Panc1 (cell line): ENCODE measurements around the gene CHST13. TPM values are rescaled to one million over a fixed set of nuclear protein-coding genes. Genes with fewer than 3 reads are reported as not detected.

ENCODE experiments used
- ATAC-seq: fragments of 200-7000 bp; cut with Tn5 transposase; 2 replicates; pipeline ENCODE4 v1.9.1; 2020; ENCODE audit warnings: mild to moderate bottlenecking, moderate library complexity
- BruUV-seq: library from RNA; stranded (reverse); fragments of 400-500 nt; replicated peaks from 2 replicates; lab custom pipeline; 2021; lab: Mats Ljungman, UMichigan
- CTCF ChIA-PET: fragments of 300-600 bp; sonication (Branson Sonifier 250); formaldehyde crosslinking; loops from one replicate; lab custom pipeline; 2022; ENCODE audit warnings: antibody characterized with exemption; lab: Charles Lee
- POLR2A ChIA-PET: fragments of 300-600 bp; sonication (Branson Sonifier 250); formaldehyde crosslinking; loops from one replicate; lab custom pipeline; 2022; ENCODE audit warnings: antibody characterized with exemption; lab: Charles Lee
- DNase-seq: peaks from one replicate; pipeline ENCODE4 v3.0.0-alpha.2; 2010; ENCODE audit warnings: low read depth, low spot score
- H3K27ac ChIP-seq: 2 replicates; pipeline ENCODE4 v1.5.1; 2011; ENCODE audit warnings: mild to moderate bottlenecking, low read length, inconsistent platforms
- H3K27me3 ChIP-seq: fragments of 200-500 bp; sonication (Bioruptor generic); 2 replicates; pipeline ENCODE4 v1.6.0; 2014; ENCODE audit warnings: low read length, inconsistent platforms; ENCODE audit not compliant: control insufficient read depth, insufficient read depth
- H3K36me3 ChIP-seq: fragments of 200-500 bp; sonication (Bioruptor generic); 2 replicates; pipeline ENCODE4 v1.5.1; 2014; ENCODE audit warnings: inconsistent platforms, mild to moderate bottlenecking, low read length, moderate library complexity; ENCODE audit not compliant: control insufficient read depth, insufficient read depth
- H3K4me1 ChIP-seq: 2 replicates; pipeline ENCODE4 v1.5.1; 2011; ENCODE audit warnings: inconsistent platforms, mild to moderate bottlenecking, low read length, moderate library complexity; ENCODE audit not compliant: control insufficient read depth, insufficient read depth
- H3K4me3 ChIP-seq, 2 experiments: 2 replicates each; pipeline ENCODE4 v1.5.1; 2011 to 2012; ENCODE audit warnings: low read depth in 2 of 2, low read length in 2 of 2, mild to moderate bottlenecking in 2 of 2, inconsistent platforms in 1 of 2, moderate library complexity in 1 of 2
- H3K9me3 ChIP-seq: fragments of 200-500 bp; sonication (Bioruptor generic); 2 replicates; pipeline ENCODE4 v1.5.1; 2014; ENCODE audit warnings: low read depth, mild to moderate bottlenecking, inconsistent platforms, low read length, moderate library complexity; ENCODE audit not compliant: control insufficient read depth, insufficient read depth
- POLR2AphosphoS5 ChIP-seq: IDR thresholded peaks from 2 replicates; pipeline ENCODE4 v1.6.1; 2012; ENCODE audit warnings: mild to moderate bottlenecking, low read depth, low read length, moderate library complexity
- SIN3A ChIP-seq: IDR thresholded peaks from 2 replicates; pipeline ENCODE4 v1.6.1; 2012; ENCODE audit warnings: low read depth, mild to moderate bottlenecking, low read length, moderate library complexity, borderline replicate concordance; ENCODE audit not compliant: insufficient read depth
- TCF7L2 ChIP-seq: IDR thresholded peaks from 2 replicates; pipeline ENCODE4 v1.6.1; 2011; ENCODE audit warnings: mild to moderate bottlenecking, low read depth, low read length, inconsistent platforms
- in situ Hi-C: cut with HindIII; loops from 2 replicates; pipeline ENCODE4 v1.10.0; 2016; ENCODE audit warnings: low sequenced_read_pairs, low pct_unique_long_range_greater_than_20kb
- intact Hi-C: fragments of 100-400 bp; cut with micrococcal nuclease; formaldehyde crosslinking; loops from one replicate; pipeline ENCODE4 v1.10.0; 2022; ENCODE audit not compliant: unreplicated experiment
- total RNA-seq: library from RNA; stranded (reverse); gene quantifications from one replicate; pipeline ENCODE4 v1.2.1, GENCODE V29; 2021; ENCODE audit not compliant: unreplicated experiment
- TF ChIP-seq, protein P1 (sequence below), 2 experiments: IDR thresholded peaks; 2 replicates each; pipeline ENCODE4 v1.6.1; 2011 to 2012; ENCODE audit warnings: low read depth in 2 of 2, control low read depth in 1 of 2, low read length in 1 of 2, mild to moderate bottlenecking in 1 of 2, moderate library complexity in 1 of 2; ENCODE audit not compliant: insufficient read depth in 1 of 2
- TF ChIP-seq, protein P2 (sequence below): fragments of 450-650 bp; IDR thresholded peaks from 2 replicates; pipeline ENCODE4 v1.5.1; 2017; ENCODE audit warnings: mild to moderate bottlenecking

CHST13 gene
- total RNA-seq, 1 experiment from 2014 or later: 0.64 TPM

DNA sequence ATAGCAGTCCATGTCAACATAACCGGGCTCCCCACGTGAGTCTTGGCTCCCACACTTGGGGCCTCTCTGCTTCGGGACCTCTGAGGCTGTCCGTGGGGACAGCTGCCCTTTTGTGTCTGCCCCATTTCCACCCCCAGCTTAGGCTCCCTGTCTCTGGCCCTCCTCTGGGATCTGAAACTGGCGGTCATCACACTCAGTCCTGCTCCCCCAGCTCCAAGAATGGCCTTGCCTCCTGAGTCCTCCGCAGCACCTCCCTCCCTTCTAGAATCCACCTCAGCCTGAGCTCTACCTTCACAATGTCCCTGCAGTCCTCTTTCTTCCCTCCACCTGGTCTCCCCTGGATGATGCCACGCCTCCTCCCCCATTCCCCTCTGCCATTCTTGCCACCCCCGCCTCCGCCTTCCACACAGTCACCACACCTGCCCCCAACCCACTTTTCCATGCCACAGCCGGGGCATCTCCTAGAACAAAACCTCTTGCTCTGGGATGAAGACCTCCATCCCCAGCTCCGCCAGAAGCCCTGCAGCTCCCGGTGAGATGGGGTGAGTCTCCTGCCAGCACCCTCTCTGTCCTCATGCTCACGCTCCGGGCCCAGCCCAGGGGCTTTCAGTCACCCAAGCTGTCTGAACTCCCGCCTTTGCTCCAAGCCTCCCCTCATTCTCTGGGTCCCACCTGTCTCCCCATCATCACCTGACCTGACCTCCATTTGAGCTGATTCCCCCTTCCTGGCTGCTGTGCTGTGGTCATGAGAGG, 41.3 kb upstream of the CHST13 start:
- no peaks in the 10 kb centered on the region for H3K9me3 ChIP-seq
- H3K27me3 ChIP-seq: no peaks in the 10 kb centered on the region
- ATAC-seq: no peak
- H3K36me3 ChIP-seq: no peaks in the 10 kb centered on the region
- no peak overlapping the region for H3K27ac ChIP-seq
- no peak overlapping the region for H3K4me3 ChIP-seq
- BruUV-seq: no TSS peak
- POLR2A ChIA-PET: no interaction called here
- TF ChIP-seq, protein P1, sequence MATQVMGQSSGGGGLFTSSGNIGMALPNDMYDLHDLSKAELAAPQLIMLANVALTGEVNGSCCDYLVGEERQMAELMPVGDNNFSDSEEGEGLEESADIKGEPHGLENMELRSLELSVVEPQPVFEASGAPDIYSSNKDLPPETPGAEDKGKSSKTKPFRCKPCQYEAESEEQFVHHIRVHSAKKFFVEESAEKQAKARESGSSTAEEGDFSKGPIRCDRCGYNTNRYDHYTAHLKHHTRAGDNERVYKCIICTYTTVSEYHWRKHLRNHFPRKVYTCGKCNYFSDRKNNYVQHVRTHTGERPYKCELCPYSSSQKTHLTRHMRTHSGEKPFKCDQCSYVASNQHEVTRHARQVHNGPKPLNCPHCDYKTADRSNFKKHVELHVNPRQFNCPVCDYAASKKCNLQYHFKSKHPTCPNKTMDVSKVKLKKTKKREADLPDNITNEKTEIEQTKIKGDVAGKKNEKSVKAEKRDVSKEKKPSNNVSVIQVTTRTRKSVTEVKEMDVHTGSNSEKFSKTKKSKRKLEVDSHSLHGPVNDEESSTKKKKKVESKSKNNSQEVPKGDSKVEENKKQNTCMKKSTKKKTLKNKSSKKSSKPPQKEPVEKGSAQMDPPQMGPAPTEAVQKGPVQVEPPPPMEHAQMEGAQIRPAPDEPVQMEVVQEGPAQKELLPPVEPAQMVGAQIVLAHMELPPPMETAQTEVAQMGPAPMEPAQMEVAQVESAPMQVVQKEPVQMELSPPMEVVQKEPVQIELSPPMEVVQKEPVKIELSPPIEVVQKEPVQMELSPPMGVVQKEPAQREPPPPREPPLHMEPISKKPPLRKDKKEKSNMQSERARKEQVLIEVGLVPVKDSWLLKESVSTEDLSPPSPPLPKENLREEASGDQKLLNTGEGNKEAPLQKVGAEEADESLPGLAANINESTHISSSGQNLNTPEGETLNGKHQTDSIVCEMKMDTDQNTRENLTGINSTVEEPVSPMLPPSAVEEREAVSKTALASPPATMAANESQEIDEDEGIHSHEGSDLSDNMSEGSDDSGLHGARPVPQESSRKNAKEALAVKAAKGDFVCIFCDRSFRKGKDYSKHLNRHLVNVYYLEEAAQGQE (IDR thresholded peaks at IDR 0.05; ENCODE audit: insufficient read depth in 1 of 2, low read depth in 2 of 2, low read length in 1 of 2): no peak
- TF ChIP-seq, protein P2, sequence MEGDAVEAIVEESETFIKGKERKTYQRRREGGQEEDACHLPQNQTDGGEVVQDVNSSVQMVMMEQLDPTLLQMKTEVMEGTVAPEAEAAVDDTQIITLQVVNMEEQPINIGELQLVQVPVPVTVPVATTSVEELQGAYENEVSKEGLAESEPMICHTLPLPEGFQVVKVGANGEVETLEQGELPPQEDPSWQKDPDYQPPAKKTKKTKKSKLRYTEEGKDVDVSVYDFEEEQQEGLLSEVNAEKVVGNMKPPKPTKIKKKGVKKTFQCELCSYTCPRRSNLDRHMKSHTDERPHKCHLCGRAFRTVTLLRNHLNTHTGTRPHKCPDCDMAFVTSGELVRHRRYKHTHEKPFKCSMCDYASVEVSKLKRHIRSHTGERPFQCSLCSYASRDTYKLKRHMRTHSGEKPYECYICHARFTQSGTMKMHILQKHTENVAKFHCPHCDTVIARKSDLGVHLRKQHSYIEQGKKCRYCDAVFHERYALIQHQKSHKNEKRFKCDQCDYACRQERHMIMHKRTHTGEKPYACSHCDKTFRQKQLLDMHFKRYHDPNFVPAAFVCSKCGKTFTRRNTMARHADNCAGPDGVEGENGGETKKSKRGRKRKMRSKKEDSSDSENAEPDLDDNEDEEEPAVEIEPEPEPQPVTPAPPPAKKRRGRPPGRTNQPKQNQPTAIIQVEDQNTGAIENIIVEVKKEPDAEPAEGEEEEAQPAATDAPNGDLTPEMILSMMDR: no peak
- TF ChIP-seq SIN3A (no peak), TCF7L2 (no peak), POLR2AphosphoS5 (no peak)
- intact Hi-C loops (no loop called here), in situ Hi-C loops (no loop called here)
- 0 out of 2 replicates have a peak, but pooled peaks cover 3% of the 10 kb centered on the region for H3K4me1 ChIP-seq
- CTCF ChIA-PET: no interaction called here
- no peak for DNase-seq

DNA sequence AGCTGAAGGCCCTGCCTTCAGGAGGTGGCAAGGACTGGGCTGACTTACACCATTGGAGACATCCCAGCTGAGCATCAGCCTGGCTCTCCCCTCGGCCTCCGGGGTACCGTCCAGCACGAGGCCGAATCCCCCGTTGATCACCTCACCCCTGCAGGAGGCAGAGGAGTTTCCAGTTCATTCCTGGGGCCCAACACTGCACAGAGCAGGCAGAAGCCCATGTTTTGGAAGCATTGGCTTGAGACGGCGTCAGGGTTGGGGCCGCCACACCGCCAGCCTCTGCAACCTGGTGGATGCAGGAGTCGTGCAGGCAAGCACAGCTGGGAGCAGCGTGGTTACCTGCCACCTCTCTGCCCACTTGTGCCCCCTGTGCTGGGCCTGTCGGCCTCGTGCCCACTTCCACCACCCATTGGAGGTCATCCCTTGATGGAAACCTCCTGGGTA, 40.6 kb upstream of the CHST13 start:
- BruUV-seq: no TSS peak
- Histone ChIP-seq H3K4me1 (0 out of 2 replicates have a peak, but pooled peaks cover 3% of the 10 kb centered on the region), H3K27ac (no peak overlapping the region), H3K9me3 (no peaks in the 10 kb centered on the region), H3K36me3 (no peaks in the 10 kb centered on the region), H3K4me3 (no peak overlapping the region), H3K27me3 (no peaks in the 10 kb centered on the region)
- intact Hi-C loops: no loop called here
- TF ChIP-seq, protein P2: no peak
- TF ChIP-seq, protein P1 (IDR thresholded peaks at IDR 0.05; ENCODE audit: insufficient read depth in 1 of 2, low read depth in 2 of 2, low read length in 1 of 2): no peak
- TF ChIP-seq POLR2AphosphoS5 (no peak), SIN3A (no peak), TCF7L2 (no peak)
- ChIA-PET POLR2A (no interaction called here), CTCF (no interaction called here)
- ATAC-seq (no peak), DNase-seq (no peak)
- in situ Hi-C loops: no loop called here
